Nephron (organoid): ENCODE results near the gene NLGN2.
A peak's percentile ranks its signal among the peaks of the same experiment; 100 is the strongest.
"Not testable (repeated sequence)": the region's sequence is repeated elsewhere in the genome, so short reads cannot be mapped to it uniquely, and the experiment has no call there.

ENCODE experiments used
- H3K27ac Mint-ChIP-seq, 3 experiments: 2 replicates each; pipeline ENCODE4 v1.8.0; 2020; ENCODE audit warnings: mixed read lengths in 3 of 3, mild to moderate bottlenecking in 2 of 3, moderate library complexity in 1 of 3
- H3K27me3 Mint-ChIP-seq: 2 replicates; pipeline ENCODE4 v1.8.0; 2021; ENCODE audit warnings: low read depth, mild to moderate bottlenecking, moderate library complexity, mixed read lengths
- H3K36me3 Mint-ChIP-seq: 2 replicates; pipeline ENCODE4 v1.8.0; 2020; ENCODE audit warnings: low read depth, mixed read lengths
- H3K4me1 Mint-ChIP-seq: 2 replicates; pipeline ENCODE4 v1.8.0; 2020; ENCODE audit warnings: mixed read lengths
- H3K4me3 Mint-ChIP-seq, 3 experiments: 2 replicates each; pipeline ENCODE4 v1.8.0; 2020; ENCODE audit warnings: mild to moderate bottlenecking in 3 of 3, mixed read lengths in 3 of 3, moderate library complexity in 2 of 3
- H3K9me3 Mint-ChIP-seq: 2 replicates; pipeline ENCODE4 v1.8.0; 2020; ENCODE audit warnings: mixed read lengths
- TF ChIP-seq, protein P1 (sequence below), 3 experiments: fragments of 200-600 bp; sonication (generic); IDR thresholded peaks; one replicate each; pipeline ENCODE4 v1.5.0; 2021; ENCODE audit warnings: antibody characterized with exemption in 3 of 3; ENCODE audit not compliant: unreplicated experiment in 3 of 3

Gene NLGN2

DNA sequence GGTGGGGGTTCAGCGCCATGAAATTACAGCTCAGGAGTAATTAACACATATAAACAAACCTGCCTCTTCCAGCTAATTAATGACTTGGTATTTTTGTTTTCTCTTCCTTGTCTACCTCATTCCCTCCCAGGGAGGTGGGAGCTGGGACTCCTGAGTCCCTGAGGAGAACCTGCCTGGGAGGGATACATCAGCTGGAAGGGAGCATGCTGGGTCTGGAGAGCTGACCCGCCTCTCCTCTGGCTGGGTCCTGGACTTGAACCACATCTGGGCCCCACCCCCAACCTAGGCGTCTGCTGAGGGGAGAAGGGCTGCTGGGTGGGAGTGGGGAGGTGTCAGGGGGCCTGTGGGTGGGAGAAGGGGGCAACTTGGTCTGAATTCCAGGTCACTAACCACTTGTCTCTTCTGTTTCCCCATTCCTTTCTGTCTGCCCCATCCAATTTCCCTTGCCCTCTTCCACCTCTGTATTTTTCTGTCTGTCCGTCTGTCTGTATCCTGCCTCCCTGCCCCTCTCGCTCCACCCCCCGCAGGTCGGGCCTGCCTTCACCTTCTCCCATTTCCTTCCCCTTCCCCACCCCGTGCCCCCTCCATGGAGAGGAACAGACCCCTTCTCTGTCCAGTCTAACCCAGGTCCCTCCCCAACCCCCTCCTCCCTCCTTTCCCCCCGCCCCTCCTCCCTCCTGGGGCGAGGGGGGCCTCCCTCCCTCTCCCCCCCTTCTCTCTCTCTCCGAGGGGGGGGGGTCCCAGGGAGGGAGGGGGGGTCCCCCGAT is at the start of gene NLGN2:
TSS of gene NLGN2 (plus strand) at position 361 of the 767 bp plus-strand sequence. CDS start 411 bp downstream, outside the sequence.
- Mint-ChIP-seq H3K4me1 (peaks cover 19% of the 10 kb centered on the region), H3K27ac (no peak within 1 kb of the TSS), H3K36me3 (peaks cover 23% of the 10 kb centered on the region), H3K4me3 (peak within 1 kb of the TSS; percentile 66 to 69 (median 68)), H3K27me3 (peaks cover 6% of the 10 kb centered on the region), H3K9me3 (no peaks in the 10 kb centered on the region)
- TF ChIP-seq, protein P1, sequence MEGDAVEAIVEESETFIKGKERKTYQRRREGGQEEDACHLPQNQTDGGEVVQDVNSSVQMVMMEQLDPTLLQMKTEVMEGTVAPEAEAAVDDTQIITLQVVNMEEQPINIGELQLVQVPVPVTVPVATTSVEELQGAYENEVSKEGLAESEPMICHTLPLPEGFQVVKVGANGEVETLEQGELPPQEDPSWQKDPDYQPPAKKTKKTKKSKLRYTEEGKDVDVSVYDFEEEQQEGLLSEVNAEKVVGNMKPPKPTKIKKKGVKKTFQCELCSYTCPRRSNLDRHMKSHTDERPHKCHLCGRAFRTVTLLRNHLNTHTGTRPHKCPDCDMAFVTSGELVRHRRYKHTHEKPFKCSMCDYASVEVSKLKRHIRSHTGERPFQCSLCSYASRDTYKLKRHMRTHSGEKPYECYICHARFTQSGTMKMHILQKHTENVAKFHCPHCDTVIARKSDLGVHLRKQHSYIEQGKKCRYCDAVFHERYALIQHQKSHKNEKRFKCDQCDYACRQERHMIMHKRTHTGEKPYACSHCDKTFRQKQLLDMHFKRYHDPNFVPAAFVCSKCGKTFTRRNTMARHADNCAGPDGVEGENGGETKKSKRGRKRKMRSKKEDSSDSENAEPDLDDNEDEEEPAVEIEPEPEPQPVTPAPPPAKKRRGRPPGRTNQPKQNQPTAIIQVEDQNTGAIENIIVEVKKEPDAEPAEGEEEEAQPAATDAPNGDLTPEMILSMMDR (IDR thresholded peaks at IDR 0.05; ENCODE audit: unreplicated experiment in 3 of 3), result no peak

DNA sequence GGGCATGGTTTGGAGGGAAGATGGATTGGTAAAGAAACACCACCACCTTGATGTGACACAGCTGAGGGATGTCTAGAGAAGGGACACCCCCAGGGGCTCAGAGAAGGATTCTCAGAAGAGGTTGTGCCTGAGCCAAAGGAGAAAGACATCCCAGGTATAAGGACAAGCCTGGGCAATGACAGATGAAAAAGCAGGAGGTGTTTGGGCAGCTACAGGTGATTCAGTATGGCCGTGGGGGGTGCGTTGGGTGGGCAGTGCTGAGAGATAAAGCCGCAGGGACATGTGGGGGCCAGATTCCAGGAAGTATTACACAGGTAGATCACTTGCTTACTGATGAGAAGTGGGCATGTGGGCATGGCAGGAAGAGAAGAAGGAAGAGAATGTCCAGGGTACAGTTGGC is 45.7 kb upstream of the NLGN2 start:
- Mint-ChIP-seq H3K4me3 (no peak overlapping the region), H3K27me3 (peaks cover 13% of the 10 kb centered on the region), H3K4me1 (no peaks in the 10 kb centered on the region), H3K36me3 (no peaks in the 10 kb centered on the region), H3K9me3 (no peaks in the 10 kb centered on the region), H3K27ac (no peak overlapping the region)
- TF ChIP-seq, protein P1 (IDR thresholded peaks at IDR 0.05; ENCODE audit: unreplicated experiment in 3 of 3), result no peak

DNA sequence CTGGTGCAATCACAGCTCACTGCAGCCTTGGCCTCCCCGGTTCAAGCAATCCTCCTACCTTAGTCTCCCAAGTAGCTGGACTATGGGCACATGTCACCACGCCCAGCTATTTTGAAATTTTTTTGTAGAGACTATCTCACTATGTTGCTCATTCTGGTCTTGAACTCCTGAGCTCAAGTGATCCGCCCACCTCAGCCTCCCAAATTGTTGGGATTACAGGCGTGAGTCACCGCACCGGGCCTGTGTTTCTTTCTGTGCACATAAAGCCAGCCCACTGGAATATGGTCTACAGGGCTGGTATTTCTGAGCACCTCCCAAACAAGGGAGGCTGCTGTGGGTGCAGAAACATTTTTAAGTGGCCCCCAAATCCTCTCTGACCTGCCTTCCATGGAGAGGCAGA is 44.3 kb upstream of the NLGN2 start:
- no peak overlapping the region for H3K4me3 Mint-ChIP-seq
- peaks cover 10% of the 10 kb centered on the region for H3K27me3 Mint-ChIP-seq
- TF ChIP-seq, protein P1 (IDR thresholded peaks at IDR 0.05; ENCODE audit: unreplicated experiment in 3 of 3), result no peak
- H3K9me3 Mint-ChIP-seq, result no peaks in the 10 kb centered on the region
- no peaks in the 10 kb centered on the region for H3K4me1 Mint-ChIP-seq
- no peaks in the 10 kb centered on the region for H3K36me3 Mint-ChIP-seq
- H3K27ac Mint-ChIP-seq, result no peak overlapping the region

DNA sequence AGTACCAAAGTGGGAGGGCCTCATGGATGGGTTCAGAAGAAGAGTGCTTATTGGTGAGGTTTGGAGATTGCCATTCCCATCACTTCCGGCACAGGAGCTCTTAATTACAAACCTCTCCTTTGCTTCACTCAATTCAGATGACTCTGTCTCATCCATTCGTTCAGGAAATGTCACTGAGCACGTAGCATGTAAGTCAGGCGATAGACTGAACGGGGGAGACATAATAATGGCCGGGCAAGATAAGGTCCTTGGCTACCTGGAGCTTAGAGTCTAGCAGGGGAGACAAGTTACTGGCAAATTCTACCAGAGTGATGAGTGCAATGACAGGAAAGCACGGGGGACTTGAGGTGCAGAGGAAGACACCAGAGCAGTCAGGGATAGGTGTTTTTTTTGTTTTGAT is 41.7 kb upstream of the NLGN2 start:
- H3K27me3 Mint-ChIP-seq, result peaks cover 21% of the 10 kb centered on the region
- not testable (repeated sequence) for H3K4me3 Mint-ChIP-seq, H3K36me3 Mint-ChIP-seq, H3K4me1 Mint-ChIP-seq, H3K27ac Mint-ChIP-seq, H3K9me3 Mint-ChIP-seq

DNA sequence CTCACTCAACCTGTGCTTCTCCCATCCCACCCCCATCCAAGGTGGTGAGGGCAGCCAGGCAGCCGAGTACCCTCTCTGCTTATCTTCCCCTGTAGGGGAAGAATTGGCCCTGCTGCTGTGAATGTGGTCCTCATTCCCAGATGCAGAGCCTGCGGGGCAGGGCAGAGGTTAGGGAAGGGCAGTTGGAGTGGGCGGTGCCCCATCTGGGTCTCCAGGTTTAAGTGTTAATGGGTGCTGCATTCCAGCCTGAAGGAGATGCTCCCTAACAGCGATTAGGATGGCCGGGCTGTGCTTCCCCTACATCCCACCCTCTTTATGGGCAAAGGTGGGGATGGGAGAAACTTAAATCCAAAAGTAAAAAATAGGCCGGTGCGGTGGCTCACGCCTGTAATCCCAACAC is 40.6 kb upstream of the NLGN2 start:
- H3K4me3 Mint-ChIP-seq, result no peak overlapping the region
- no peaks in the 10 kb centered on the region for H3K4me1 Mint-ChIP-seq
- TF ChIP-seq, protein P1 (IDR thresholded peaks at IDR 0.05; ENCODE audit: unreplicated experiment in 3 of 3), result no peak
- no peaks in the 10 kb centered on the region for H3K9me3 Mint-ChIP-seq
- no peaks in the 10 kb centered on the region for H3K36me3 Mint-ChIP-seq
- peaks cover 19% of the 10 kb centered on the region for H3K27me3 Mint-ChIP-seq
- H3K27ac Mint-ChIP-seq, result no peak overlapping the region

DNA sequence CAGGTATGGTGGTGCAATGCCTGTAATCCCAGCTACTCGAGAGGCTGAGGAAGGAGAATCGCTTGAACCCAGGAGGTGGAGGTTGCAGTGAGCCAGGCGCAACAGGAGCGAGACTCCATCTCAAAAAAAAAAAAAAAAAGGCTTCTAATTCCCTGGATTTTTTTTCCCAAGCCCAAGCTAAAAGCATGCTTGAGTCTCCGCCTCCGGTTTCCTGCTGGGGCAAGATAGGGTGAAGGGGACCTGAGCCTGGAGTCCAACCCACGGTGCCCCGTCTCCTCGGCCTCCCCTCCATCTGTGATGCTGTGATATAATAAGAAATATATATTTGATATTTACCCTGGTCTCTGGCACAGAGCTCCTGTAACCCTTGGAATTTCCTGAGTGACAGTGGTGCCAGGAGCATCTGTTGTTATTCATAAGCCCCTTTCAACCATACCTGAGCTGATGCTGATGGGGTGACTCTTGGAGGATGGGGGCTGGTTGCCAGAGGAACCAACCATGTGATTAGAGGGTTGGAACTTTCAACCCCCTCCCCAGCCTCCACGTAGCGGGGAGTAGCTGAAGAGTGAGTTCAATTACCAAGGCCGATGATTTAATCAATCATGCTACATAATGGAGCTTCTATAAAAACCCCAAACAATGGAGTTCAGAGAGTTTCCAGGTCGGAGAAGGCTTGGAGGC is 39.6 kb upstream of the NLGN2 start:
- Mint-ChIP-seq H3K27ac (no peak overlapping the region), H3K9me3 (no peaks in the 10 kb centered on the region), H3K4me1 (no peaks in the 10 kb centered on the region)

DNA sequence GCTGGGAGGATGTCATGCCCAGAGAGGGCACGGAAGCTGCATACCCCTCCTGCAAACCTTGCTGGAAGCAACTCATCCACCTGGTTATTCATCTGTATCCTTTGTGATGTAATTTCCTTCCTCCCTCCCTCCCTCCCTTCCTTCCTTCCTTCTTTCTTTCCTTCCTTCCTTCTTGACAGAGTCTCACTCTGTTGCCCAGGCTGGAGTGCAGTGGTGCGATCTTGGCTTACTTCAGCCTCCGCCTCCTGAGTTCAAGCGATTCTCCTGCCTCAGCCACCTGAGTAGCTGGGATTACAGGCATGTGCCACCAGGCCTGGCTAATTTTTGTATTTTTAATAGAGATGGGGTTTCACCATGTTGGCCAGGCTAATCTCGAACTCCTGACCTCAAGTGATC is 39.0 kb upstream of the NLGN2 start:
- H3K4me1 Mint-ChIP-seq, H3K9me3 Mint-ChIP-seq, H3K27ac Mint-ChIP-seq: not testable (repeated sequence)

More for the DNA sequence above, 39.6 kb upstream of the NLGN2 start:
- TF ChIP-seq, protein P1 (IDR thresholded peaks at IDR 0.05; ENCODE audit: unreplicated experiment in 3 of 3), result no peak
- Mint-ChIP-seq H3K27me3 (peaks cover 17% of the 10 kb centered on the region), H3K4me3 (no peak overlapping the region), H3K36me3 (no peaks in the 10 kb centered on the region)

More for the DNA sequence above, 39.0 kb upstream of the NLGN2 start:
- peaks cover 17% of the 10 kb centered on the region for H3K27me3 Mint-ChIP-seq
- not testable (repeated sequence) for H3K36me3 Mint-ChIP-seq, H3K4me3 Mint-ChIP-seq
